GM12873 (cell line): ENCODE measurements around the gene FBN2.

Experiments used
- TF ChIP-seq, protein P1 (sequence below): IDR thresholded peaks from 2 replicates; pipeline ENCODE4 v1.5.1; 2012; ENCODE audit warnings: low read depth, mild to moderate bottlenecking, moderate library complexity, low read length, control low read depth; ENCODE audit not compliant: insufficient read depth; ENCODE audit errors: missing control alignments

FBN2 gene

DNA sequence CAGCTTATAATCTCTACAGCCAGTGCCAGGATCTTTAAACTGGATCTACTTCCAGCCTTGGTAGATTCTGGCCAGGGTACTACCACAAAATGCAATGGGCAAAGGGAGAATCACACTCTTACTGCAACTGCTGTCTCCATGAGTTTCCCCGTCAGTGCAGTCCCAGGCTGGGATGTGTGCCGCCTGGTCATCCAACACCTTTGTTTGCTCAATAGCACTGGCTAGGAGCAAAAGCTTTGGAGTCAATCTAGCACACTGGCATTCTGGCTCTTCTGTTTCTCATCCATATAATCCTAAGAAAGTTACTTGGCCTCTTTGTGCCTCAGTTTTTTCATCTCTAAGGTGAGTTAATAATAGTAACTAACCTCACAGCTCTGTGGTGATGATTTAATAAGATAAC lies 96.9 kb downstream of the FBN2 start:
- TF ChIP-seq, protein P1, sequence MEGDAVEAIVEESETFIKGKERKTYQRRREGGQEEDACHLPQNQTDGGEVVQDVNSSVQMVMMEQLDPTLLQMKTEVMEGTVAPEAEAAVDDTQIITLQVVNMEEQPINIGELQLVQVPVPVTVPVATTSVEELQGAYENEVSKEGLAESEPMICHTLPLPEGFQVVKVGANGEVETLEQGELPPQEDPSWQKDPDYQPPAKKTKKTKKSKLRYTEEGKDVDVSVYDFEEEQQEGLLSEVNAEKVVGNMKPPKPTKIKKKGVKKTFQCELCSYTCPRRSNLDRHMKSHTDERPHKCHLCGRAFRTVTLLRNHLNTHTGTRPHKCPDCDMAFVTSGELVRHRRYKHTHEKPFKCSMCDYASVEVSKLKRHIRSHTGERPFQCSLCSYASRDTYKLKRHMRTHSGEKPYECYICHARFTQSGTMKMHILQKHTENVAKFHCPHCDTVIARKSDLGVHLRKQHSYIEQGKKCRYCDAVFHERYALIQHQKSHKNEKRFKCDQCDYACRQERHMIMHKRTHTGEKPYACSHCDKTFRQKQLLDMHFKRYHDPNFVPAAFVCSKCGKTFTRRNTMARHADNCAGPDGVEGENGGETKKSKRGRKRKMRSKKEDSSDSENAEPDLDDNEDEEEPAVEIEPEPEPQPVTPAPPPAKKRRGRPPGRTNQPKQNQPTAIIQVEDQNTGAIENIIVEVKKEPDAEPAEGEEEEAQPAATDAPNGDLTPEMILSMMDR: no peak

DNA sequence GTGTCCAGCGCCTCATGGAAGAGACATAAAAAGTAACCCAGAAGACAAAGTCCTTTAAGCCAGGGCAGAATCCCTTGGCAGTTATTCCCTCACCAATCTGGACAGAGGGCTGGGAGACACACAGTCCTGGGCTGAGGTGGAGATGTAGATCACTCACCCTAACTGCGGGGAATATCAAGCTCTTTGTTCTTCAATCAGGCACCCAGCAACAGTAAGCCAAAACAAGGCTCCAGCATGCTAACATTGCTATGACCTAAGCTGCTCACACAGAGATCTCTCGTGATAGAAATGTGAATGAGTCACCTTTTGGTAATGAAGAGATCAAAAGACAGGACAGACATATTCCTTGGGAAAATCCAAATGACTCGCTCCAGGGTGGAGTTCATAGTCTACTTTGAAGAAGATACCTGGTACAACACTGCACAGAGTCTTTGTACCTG lies 101.3 kb downstream of the FBN2 start:
- TF ChIP-seq, protein P1: no peak

DNA sequence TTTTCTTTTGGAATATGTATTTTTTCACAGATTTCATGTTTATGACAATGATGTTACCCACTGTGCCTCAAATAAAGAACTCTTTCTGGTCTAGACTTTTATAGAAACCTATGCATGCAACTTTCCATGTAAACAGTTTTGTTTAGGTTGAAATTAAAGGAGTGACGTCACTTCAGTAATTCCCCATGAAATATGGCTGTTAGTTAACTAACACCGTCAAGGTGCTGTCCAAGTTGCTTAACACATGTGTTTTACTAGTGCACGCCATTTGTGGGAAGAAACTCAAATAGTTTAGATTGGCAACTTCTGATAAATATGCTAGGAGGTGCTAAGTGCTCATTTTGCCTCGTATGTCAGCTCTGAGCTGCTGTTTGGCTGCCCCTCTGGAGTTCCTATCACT lies 102.2 kb downstream of the FBN2 start:
- TF ChIP-seq, protein P1: no peak

DNA sequence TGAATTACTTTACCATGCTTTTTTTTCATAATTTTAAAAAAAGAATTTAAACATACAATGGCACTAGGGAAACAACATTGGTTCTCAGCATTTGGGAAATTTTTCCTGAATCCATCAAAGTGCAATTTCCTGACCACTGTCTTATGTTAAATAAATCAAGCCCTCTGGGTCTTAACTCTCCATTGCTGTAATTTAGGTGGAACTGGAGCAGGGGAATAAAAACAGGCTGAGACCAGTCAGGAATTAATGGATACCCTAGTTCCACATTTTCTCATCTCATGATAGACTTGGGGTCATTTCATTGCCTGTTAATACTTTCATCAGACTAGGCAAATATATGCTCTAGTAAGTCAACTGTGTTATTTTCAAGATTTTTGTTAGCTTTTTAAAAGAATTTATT lies 103.1 kb downstream of the FBN2 start:
- TF ChIP-seq, protein P1: no peak

DNA sequence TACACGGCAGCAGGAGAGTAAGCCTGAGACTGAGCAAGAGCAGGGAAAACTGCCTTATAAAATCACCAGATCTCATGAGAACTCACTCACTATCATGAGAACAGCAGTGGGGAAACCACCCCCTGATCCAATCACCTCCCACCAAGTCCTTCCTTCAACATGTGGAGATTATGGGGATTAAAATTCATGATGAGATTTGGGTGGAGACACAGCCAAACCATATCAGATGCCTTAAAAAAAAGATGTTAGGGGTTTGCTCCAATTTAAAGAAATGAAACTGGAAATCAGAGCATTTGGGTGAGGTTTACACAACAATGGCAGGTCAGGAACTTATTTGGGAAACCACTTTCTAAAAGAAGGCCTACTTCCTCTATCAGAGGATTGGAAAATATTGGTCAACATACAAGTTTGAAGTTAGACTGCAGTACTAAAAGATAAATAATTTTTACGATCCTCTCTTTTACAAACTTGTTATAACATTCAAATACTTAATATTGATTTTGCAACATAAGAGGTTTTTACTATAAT lies 105.1 kb downstream of the FBN2 start:
- TF ChIP-seq, protein P1: no peak

DNA sequence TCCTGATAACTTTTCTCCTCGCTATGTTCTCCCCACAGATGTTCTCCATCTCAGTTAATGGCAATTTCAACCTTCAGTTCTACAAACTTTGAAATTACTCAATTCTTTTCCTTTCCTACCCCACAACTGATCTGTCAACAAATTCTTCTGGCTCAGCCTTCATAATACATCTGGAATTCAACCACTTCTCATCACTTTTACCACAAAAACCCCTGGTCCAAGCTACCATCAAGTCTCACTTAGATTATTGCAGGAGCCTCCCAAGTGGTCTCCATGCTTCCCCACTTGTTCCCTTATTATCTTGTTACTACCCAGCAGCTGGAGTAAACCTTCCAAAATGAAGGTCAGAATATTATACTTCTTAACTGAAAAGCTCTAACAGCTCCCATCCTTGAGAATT lies 110.1 kb downstream of the FBN2 start:
- TF ChIP-seq, protein P1: no peak

DNA sequence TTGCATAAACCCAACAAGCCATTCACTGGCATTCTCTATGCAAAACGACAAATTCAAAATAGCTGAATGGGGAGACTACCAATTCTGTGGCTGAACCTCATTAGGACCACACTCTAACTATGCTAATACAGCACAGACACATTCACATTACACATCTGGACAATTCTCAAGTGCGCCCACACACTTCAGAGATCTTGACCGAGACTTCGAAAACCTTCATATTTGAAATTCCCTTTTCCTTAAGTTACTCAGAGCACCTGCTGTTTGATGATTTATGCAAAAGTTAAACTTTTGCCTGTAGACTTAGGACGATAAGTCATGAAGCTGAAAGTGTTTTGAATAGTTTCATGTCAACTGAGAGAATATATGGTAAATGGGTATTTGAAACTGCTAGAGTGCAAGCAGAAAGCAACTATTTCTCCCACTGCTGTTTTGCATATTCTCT lies 111.9 kb downstream of the FBN2 start:
- TF ChIP-seq, protein P1: no peak
